Stimulated activated CD4-positive, alpha-beta T cell treated with anti-CD3 and anti-CD28 coated beads, Interleukin-1b, Interleukin-23, amount 100 ng/mL, for 48 hours (primary cell): Measurements from ENCODE around the gene ANOS1.
"Not testable (repeated sequence)": the region's sequence is repeated elsewhere in the genome, so short reads cannot be mapped to it uniquely, and the experiment has no call there.

Experiments
- DNase-seq: peaks from one replicate; pipeline ENCODE4 v3.0.0-alpha.2; 2020

The ANOS1 gene

GRCh38 chrX:8607326-8607725, 124.6 kb downstream of the ANOS1 start:
- DNase-seq: no peak

- DNase-seq: no peak
These were observed 127.8 kb downstream of the ANOS1 start for GRCh38 chrX:8604131-8604530.

GRCh38 chrX:8591501-8591900, 140.4 kb downstream of the ANOS1 start:
- no peak for DNase-seq

GRCh38 chrX:8586953-8587352, 145.0 kb downstream of the ANOS1 start:
- DNase-seq: no peak

- DNase-seq: no peak
These were observed 152.3 kb downstream of the ANOS1 start for GRCh38 chrX:8579602-8580001.

GRCh38 chrX:8576821-8577220, 155.1 kb downstream of the ANOS1 start:
- DNase-seq: no peak

GRCh38 chrX:8565729-8566128, 166.2 kb downstream of the ANOS1 start:
- no peak for DNase-seq

GRCh38 chrX:8548446-8548845, 183.5 kb downstream of the ANOS1 start:
- DNase-seq: no peak

- no peak for DNase-seq
These were observed 185.2 kb downstream of the ANOS1 start for GRCh38 chrX:8546715-8547114.

- no peak for DNase-seq
These were observed 211.1 kb downstream of the ANOS1 start for GRCh38 chrX:8520791-8521190.

- DNase-seq: no peak
These were observed 211.8 kb downstream of the ANOS1 start for GRCh38 chrX:8520178-8520577.

GRCh38 chrX:8504451-8504850, 227.5 kb downstream of the ANOS1 start:
- no peak for DNase-seq

- not testable (repeated sequence) for DNase-seq
These were observed 229.8 kb downstream of the ANOS1 start for GRCh38 chrX:8502101-8502500.

- DNase-seq: no peak
These were observed 231.7 kb downstream of the ANOS1 start for GRCh38 chrX:8500203-8500602.

- not testable (repeated sequence) for DNase-seq
These were observed 236.9 kb downstream of the ANOS1 start for GRCh38 chrX:8495036-8495435.

- no peak for DNase-seq
These were observed 247.5 kb downstream of the ANOS1 start for GRCh38 chrX:8484360-8484949.
